HCT116 (cell line): ENCODE measurements around the gene RPS6KA2. TPM values are rescaled to one million over a fixed set of nuclear protein-coding genes. Genes with fewer than 3 reads are reported as not detected.
"Not testable (repeated sequence)": the region's sequence is repeated elsewhere in the genome, so short reads cannot be mapped to it uniquely, and the experiment has no call there.

Experiments used
- ATAC-seq: fragments of 200-7000 bp; cut with Tn5 transposase; 2 replicates; pipeline ENCODE4 v1.9.1; 2020; ENCODE audit warnings: mild to moderate bottlenecking, moderate library complexity
- BruUV-seq: library from RNA; stranded (reverse); fragments of 400-500 nt; replicated peaks from 2 replicates; lab custom pipeline; 2021; lab: Mats Ljungman, UMichigan
- CTCF ChIA-PET: fragments of 300-600 bp; sonication (Branson Sonifier 250); formaldehyde crosslinking; loops from one replicate; lab custom pipeline; 2021; ENCODE audit warnings: antibody characterized with exemption; lab: Charles Lee
- POLR2A ChIA-PET: fragments of 300-600, 350-600 bp; sonication (Branson Sonifier 250); formaldehyde crosslinking; loops from one replicate; lab custom pipeline; 2021; ENCODE audit warnings: antibody characterized with exemption; lab: Charles Lee
- RAD21 ChIA-PET, 2 experiments: fragments of 300-600 bp; sonication (Branson Sonifier 250); formaldehyde crosslinking; loops; one replicate each; lab custom pipeline; 2023; ENCODE audit warnings: low total read pairs in 2 of 2; ENCODE audit not compliant: uncharacterized antibody in 2 of 2, unreplicated experiment in 2 of 2, low non-redundant PET in 1 of 2; lab: Charles Lee
- DNase-seq: peaks from one replicate; pipeline ENCODE4 v3.0.0-alpha.2; 2010; ENCODE audit warnings: low read depth, low spot score
- H2AFZ ChIP-seq: fragments of 200-600 bp; shearing (Covaris generic), sonication (generic); 2 replicates; pipeline ENCODE4 v1.6.1; 2017; ENCODE audit warnings: low read depth, mixed run types, mixed read lengths, antibody characterized with exemption, low read length; ENCODE audit not compliant: poor library complexity, severe bottlenecking
- H3K27ac ChIP-seq: 2 replicates; pipeline ENCODE4 v1.5.1; 2012; ENCODE audit warnings: low read depth, low read length
- H3K27me3 ChIP-seq: fragments of 200-600 bp; sonication (generic); 2 replicates; pipeline ENCODE4 v1.6.1; 2016; ENCODE audit warnings: mixed run types, low read length, mixed read lengths; ENCODE audit not compliant: insufficient read depth
- H3K36me3 ChIP-seq, 2 experiments: fragments of 200-500 bp in 1 of 2; fragments of 200-600 bp in 1 of 2; sonication (Bioruptor generic) in 1 of 2; sonication (generic) in 1 of 2; 2 replicates each; pipeline versions ENCODE4 v1.5.1 to v1.6.1; 2014 to 2016; ENCODE audit warnings: low read length in 2 of 2, inconsistent platforms in 1 of 2, mixed read lengths in 1 of 2, mixed run types in 1 of 2; ENCODE audit not compliant: insufficient read depth in 2 of 2, control insufficient read depth in 1 of 2
- H3K4me1 ChIP-seq, 2 experiments: fragments of 200-600 bp in 1 of 2; sonication (generic) in 1 of 2; 2 replicates each; pipeline versions ENCODE4 v1.5.1 to v1.6.1; 2012 to 2017; ENCODE audit warnings: low read length in 2 of 2, inconsistent platforms in 1 of 2, mild to moderate bottlenecking in 1 of 2, mixed read lengths in 1 of 2, mixed run types in 1 of 2, moderate library complexity in 1 of 2; ENCODE audit not compliant: insufficient read depth in 2 of 2, control insufficient read depth in 1 of 2
- H3K4me2 ChIP-seq: fragments of 200-600 bp; sonication (generic); 2 replicates; pipeline ENCODE4 v1.6.1; 2017; ENCODE audit warnings: mixed run types, low read length, mixed read lengths
- H3K4me3 ChIP-seq, 2 experiments: fragments of 200-600 bp in 1 of 2; sonication (generic) in 1 of 2; replicated peaks in 1 of 2; 2 replicates each; pipeline ENCODE4 v1.5.1; 2011 to 2016; ENCODE audit warnings: low read length in 2 of 2, control low read depth in 1 of 2, low read depth in 1 of 2, mild to moderate bottlenecking in 1 of 2, mixed read lengths in 1 of 2, mixed run types in 1 of 2
- H3K79me2 ChIP-seq: fragments of 200-600 bp; sonication (generic); 2 replicates; pipeline ENCODE4 v1.6.1; 2017; ENCODE audit warnings: mild to moderate bottlenecking, mixed run types, low read length, moderate library complexity, mixed read lengths; ENCODE audit not compliant: insufficient read depth
- H3K9ac ChIP-seq: fragments of 200-600 bp; sonication (generic); 2 replicates; pipeline ENCODE4 v1.6.1; 2016; ENCODE audit warnings: low read length, mixed read lengths
- H3K9me2 ChIP-seq: fragments of 200-600 bp; sonication (generic), shearing (Covaris generic); 2 replicates; pipeline ENCODE4 v1.6.1; 2017; ENCODE audit warnings: mixed run types, mild to moderate bottlenecking, moderate library complexity; ENCODE audit not compliant: insufficient read depth
- H3K9me3 ChIP-seq, 2 experiments: fragments of 200-500 bp in 1 of 2; fragments of 200-600 bp in 1 of 2; sonication (Bioruptor generic) in 1 of 2; sonication (generic) in 1 of 2; 2 replicates each; pipeline ENCODE4 v1.6.1; 2014 to 2017; ENCODE audit warnings: low read length in 2 of 2, mixed read lengths in 2 of 2, inconsistent platforms in 1 of 2, low read depth in 1 of 2, mild to moderate bottlenecking in 1 of 2, mixed run types in 1 of 2, moderate library complexity in 1 of 2; ENCODE audit not compliant: control insufficient read depth in 1 of 2, insufficient read depth in 1 of 2
- H4K20me1 ChIP-seq: fragments of 200-600 bp; sonication (generic), shearing (Covaris generic); 2 replicates; pipeline ENCODE4 v1.6.1; 2017; ENCODE audit warnings: mixed run types, mild to moderate bottlenecking, moderate library complexity; ENCODE audit not compliant: insufficient read depth
- CBX3 ChIP-seq: IDR thresholded peaks from 2 replicates; pipeline ENCODE4 v1.6.1; 2012; ENCODE audit warnings: low read depth
- CEBPB ChIP-seq: IDR thresholded peaks from 2 replicates; pipeline ENCODE4 v1.6.1; 2012; ENCODE audit warnings: low read depth
- ELF1 ChIP-seq: IDR thresholded peaks from 2 replicates; pipeline ENCODE4 v1.6.1; 2012; ENCODE audit warnings: low read depth, borderline replicate concordance
- EZH2 ChIP-seq: fragments of 200-600 bp; sonication (generic); IDR thresholded peaks from 2 replicates; pipeline ENCODE4 v1.6.1; 2017; ENCODE audit warnings: antibody characterized with exemption, mixed run types
- EZH2phosphoT487 ChIP-seq: fragments of 200-600 bp; IDR thresholded peaks from 2 replicates; pipeline ENCODE4 v1.6.1; 2018; ENCODE audit warnings: antibody characterized with exemption, borderline replicate concordance
- SIN3A ChIP-seq: IDR thresholded peaks from 2 replicates; pipeline ENCODE4 v1.6.1; 2012; ENCODE audit warnings: low read depth
- TCF7L2 ChIP-seq: IDR thresholded peaks from 2 replicates; pipeline ENCODE4 v1.7.0; 2011; ENCODE audit warnings: borderline replicate concordance, inconsistent platforms; ENCODE audit not compliant: insufficient read depth, insufficient read length; ENCODE audit errors: extremely low read depth
- intact Hi-C: fragments of 100-400 bp; cut with micrococcal nuclease; formaldehyde crosslinking; loops from 2 replicates; pipeline ENCODE4 v1.10.0; 2022
- total RNA-seq: library from RNA; stranded (reverse); gene quantifications from one replicate; pipeline ENCODE4 v1.2.1, GENCODE V29; 2021; ENCODE audit not compliant: unreplicated experiment
- TF ChIP-seq, protein P1 (sequence below): IDR thresholded peaks from 2 replicates; pipeline ENCODE4 v1.6.1; 2011; ENCODE audit warnings: mild to moderate bottlenecking, low read length, moderate library complexity; ENCODE audit not compliant: insufficient replicate concordance; ENCODE audit errors: extremely low read depth
- TF ChIP-seq, protein P2 (sequence below), 3 experiments: fragments of 200-600 bp in 1 of 3; sonication (generic) in 1 of 3; IDR thresholded peaks in 2 of 3; conservative IDR thresholded peaks in 1 of 3; 2 replicates each; pipeline ENCODE4 v1.5.1; 2012 to 2017; ENCODE audit warnings: low read depth in 2 of 3, low read length in 2 of 3, antibody characterized with exemption in 1 of 3, borderline replicate concordance in 1 of 3, control low read depth in 1 of 3, mild to moderate bottlenecking in 1 of 3, mixed read lengths in 1 of 3, mixed run types in 1 of 3, moderate library complexity in 1 of 3; ENCODE audit not compliant: insufficient read depth in 1 of 3

Gene RPS6KA2
- total RNA-seq, 1 experiment from 2014 or later: 8.5 TPM

DNA sequence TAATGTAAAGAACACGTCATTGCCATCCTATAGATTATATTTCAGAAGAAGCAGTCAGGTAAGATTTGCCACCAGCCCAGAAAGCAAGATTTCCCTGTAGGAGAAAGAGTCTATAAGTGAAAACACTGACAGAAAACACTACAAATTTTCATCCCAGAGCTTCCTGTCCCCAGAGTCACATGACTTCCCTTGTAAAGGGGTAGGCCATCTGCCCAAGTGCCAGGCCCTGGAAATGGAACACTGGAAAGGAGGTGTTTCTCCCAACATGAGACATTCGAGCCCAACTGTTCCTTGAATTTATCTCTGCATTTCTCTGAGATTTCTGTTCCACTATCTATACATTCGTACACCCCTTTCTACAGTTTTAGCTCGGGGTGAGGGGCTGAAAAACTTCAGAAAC is 87.5 kb downstream of the RPS6KA2 start:
- no peak overlapping the region for H3K4me3 ChIP-seq
- ATAC-seq (no peak), DNase-seq (no peak)
- H2AFZ ChIP-seq: no peak overlapping the region
- H3K27ac ChIP-seq: no peak overlapping the region
- no peaks in the 10 kb centered on the region for H3K36me3 ChIP-seq
- ChIA-PET RAD21 (no interaction called here), CTCF (no interaction called here), POLR2A (no interaction called here)
- no peaks in the 10 kb centered on the region for H3K9me2 ChIP-seq
- TF ChIP-seq CBX3 (no peak), CEBPB (no peak), ELF1 (no peak), EZH2 (no peak), TCF7L2 (no peak), SIN3A (no peak), EZH2phosphoT487 (no peak)
- TF ChIP-seq, protein P1, sequence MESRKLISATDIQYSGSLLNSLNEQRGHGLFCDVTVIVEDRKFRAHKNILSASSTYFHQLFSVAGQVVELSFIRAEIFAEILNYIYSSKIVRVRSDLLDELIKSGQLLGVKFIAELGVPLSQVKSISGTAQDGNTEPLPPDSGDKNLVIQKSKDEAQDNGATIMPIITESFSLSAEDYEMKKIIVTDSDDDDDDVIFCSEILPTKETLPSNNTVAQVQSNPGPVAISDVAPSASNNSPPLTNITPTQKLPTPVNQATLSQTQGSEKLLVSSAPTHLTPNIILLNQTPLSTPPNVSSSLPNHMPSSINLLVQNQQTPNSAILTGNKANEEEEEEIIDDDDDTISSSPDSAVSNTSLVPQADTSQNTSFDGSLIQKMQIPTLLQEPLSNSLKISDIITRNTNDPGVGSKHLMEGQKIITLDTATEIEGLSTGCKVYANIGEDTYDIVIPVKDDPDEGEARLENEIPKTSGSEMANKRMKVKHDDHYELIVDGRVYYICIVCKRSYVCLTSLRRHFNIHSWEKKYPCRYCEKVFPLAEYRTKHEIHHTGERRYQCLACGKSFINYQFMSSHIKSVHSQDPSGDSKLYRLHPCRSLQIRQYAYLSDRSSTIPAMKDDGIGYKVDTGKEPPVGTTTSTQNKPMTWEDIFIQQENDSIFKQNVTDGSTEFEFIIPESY: no peak
- TF ChIP-seq, protein P2, sequence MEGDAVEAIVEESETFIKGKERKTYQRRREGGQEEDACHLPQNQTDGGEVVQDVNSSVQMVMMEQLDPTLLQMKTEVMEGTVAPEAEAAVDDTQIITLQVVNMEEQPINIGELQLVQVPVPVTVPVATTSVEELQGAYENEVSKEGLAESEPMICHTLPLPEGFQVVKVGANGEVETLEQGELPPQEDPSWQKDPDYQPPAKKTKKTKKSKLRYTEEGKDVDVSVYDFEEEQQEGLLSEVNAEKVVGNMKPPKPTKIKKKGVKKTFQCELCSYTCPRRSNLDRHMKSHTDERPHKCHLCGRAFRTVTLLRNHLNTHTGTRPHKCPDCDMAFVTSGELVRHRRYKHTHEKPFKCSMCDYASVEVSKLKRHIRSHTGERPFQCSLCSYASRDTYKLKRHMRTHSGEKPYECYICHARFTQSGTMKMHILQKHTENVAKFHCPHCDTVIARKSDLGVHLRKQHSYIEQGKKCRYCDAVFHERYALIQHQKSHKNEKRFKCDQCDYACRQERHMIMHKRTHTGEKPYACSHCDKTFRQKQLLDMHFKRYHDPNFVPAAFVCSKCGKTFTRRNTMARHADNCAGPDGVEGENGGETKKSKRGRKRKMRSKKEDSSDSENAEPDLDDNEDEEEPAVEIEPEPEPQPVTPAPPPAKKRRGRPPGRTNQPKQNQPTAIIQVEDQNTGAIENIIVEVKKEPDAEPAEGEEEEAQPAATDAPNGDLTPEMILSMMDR (IDR thresholded peaks at IDR 0.05 in 2 of 3, conservative IDR thresholded peaks at IDR 0.05 in 1 of 3; ENCODE audit: borderline replicate concordance in 1 of 3, insufficient read depth in 1 of 3, low read depth in 2 of 3, low read length in 2 of 3): no peak
- no peak overlapping the region for H3K4me2 ChIP-seq
- H3K79me2 ChIP-seq: no peaks in the 10 kb centered on the region
- no peak overlapping the region for H3K9ac ChIP-seq
- no peaks in the 10 kb centered on the region for H3K9me3 ChIP-seq
- intact Hi-C loops: loop anchor here (10.0 kb wide), 1 partner anchor 455 kb away; the partner anchor contains the start of gene CEP43
- no peaks in the 10 kb centered on the region for H3K27me3 ChIP-seq
- peaks cover 5 to 16% of the 10 kb centered on the region in 2 experiments; a peak in 3 of 4 replicates for H3K4me1 ChIP-seq
- H4K20me1 ChIP-seq: no peaks in the 10 kb centered on the region
- no TSS peak for BruUV-seq

DNA sequence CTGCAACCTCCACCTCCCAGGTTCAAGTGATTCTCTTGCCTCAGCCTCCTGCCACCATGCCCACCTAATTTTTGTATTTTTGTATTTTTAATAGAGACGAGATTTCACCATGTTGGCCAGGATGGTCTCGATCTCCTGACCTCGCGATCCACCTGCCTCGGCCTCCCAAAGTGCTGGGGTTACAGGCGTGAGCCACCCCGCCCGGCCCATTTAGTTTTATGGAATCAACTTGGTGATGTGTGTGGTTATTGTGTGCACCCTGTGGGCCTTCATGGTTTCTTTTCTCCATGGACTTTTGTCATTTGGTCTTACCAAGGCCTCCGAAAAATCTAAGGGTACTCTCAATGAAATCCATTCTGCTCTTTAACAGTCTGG is 88.1 kb downstream of the RPS6KA2 start:
- H3K9ac ChIP-seq, DNase-seq, RAD21 ChIA-PET, H3K9me3 ChIP-seq, H3K4me3 ChIP-seq, ATAC-seq, POLR2A ChIA-PET, BruUV-seq, CTCF ChIA-PET, H4K20me1 ChIP-seq, H3K27ac ChIP-seq, H3K27me3 ChIP-seq, H3K79me2 ChIP-seq, H2AFZ ChIP-seq, H3K4me2 ChIP-seq, H3K36me3 ChIP-seq, H3K9me2 ChIP-seq: not testable (repeated sequence)
- peaks cover 5 to 16% of the 10 kb centered on the region in 2 experiments; a peak in 3 of 4 replicates for H3K4me1 ChIP-seq
- intact Hi-C loops: loop anchor here (10.0 kb wide), 1 partner anchor 456 kb away; the partner anchor contains the start of gene CEP43
